A673 (cell line): ENCODE results near the gene FA2H. TPM values are rescaled to one million over a fixed set of nuclear protein-coding genes. Genes with fewer than 3 reads are reported as not detected.

Experiments
- BruUV-seq: library from RNA; stranded (reverse); fragments of 400-500 nt; replicated peaks from 2 replicates; lab custom pipeline; 2021; lab: Mats Ljungman, UMichigan
- CTCF ChIA-PET: fragments of 300-600 bp; sonication (Branson Sonifier 250); formaldehyde crosslinking; loops from one replicate; lab custom pipeline; 2022; ENCODE audit warnings: antibody characterized with exemption; lab: Charles Lee
- POLR2A ChIA-PET: fragments of 300-600 bp; sonication (Branson Sonifier 250); formaldehyde crosslinking; loops from one replicate; lab custom pipeline; 2022; ENCODE audit warnings: antibody characterized with exemption; ENCODE audit not compliant: low non-redundant PET; lab: Charles Lee
- DNase-seq: peaks from one replicate; pipeline ENCODE4 v3.0.0-alpha.2; 2015; ENCODE audit warnings: low spot score
- H3K27ac ChIP-seq: fragments of 200-600 bp; sonication (generic); 2 replicates; pipeline ENCODE4 v1.5.1; 2016; ENCODE audit warnings: mixed run types, low read depth, mild to moderate bottlenecking, mixed read lengths, antibody characterized with exemption, low read length; ENCODE audit not compliant: poor library complexity, severe bottlenecking
- H3K27me3 ChIP-seq: fragments of 200-600 bp; sonication (generic); replicated peaks from 2 replicates; pipeline ENCODE4 v1.6.1; 2017; ENCODE audit warnings: mixed run types, low read depth, mild to moderate bottlenecking, mixed read lengths, antibody characterized with exemption, low read length; ENCODE audit not compliant: insufficient read depth, poor library complexity
- H3K36me3 ChIP-seq: fragments of 200-600 bp; sonication (generic); 2 replicates; pipeline ENCODE4 v1.6.1; 2016; ENCODE audit warnings: mixed run types, mild to moderate bottlenecking, mixed read lengths, antibody characterized with exemption, low read length; ENCODE audit not compliant: insufficient read depth, poor library complexity, severe bottlenecking
- H3K4me1 ChIP-seq: fragments of 200-600 bp; sonication (generic); 2 replicates; pipeline ENCODE4 v1.6.1; 2017; ENCODE audit warnings: mixed run types, mild to moderate bottlenecking, mixed read lengths, antibody characterized with exemption, low read length; ENCODE audit not compliant: insufficient read depth, poor library complexity, severe bottlenecking
- H3K4me3 ChIP-seq: fragments of 200-600 bp; sonication (generic); 2 replicates; pipeline ENCODE4 v1.5.1; 2016; ENCODE audit warnings: low read depth, mixed run types, mild to moderate bottlenecking, mixed read lengths, low read length; ENCODE audit not compliant: poor library complexity, severe bottlenecking
- H3K9me3 ChIP-seq: fragments of 200-600 bp; sonication (generic); 2 replicates; pipeline ENCODE4 v1.6.1; 2016; ENCODE audit warnings: mixed run types, low read depth, mild to moderate bottlenecking, mixed read lengths, antibody characterized with exemption, low read length; ENCODE audit not compliant: poor library complexity, severe bottlenecking
- CTCF ChIP-seq: fragments of 300-800, 200-600 bp; sonication (generic); conservative IDR thresholded peaks from 2 replicates; pipeline ENCODE4 v1.5.1; 2017; ENCODE audit warnings: low read depth, mild to moderate bottlenecking, antibody characterized with exemption, low read length, moderate library complexity, mixed read lengths
- EZH2 ChIP-seq: fragments of 200-600 bp; sonication (generic); IDR thresholded peaks from 2 replicates; pipeline ENCODE4 v1.6.1; 2017; ENCODE audit warnings: borderline replicate concordance, low read depth, mild to moderate bottlenecking, mixed read lengths, antibody characterized with exemption, low read length; ENCODE audit not compliant: poor library complexity, severe bottlenecking
- intact Hi-C: fragments of 100-400 bp; cut with micrococcal nuclease; formaldehyde crosslinking; loops from one replicate; pipeline ENCODE4 v1.10.0; 2022; ENCODE audit not compliant: unreplicated experiment
- total RNA-seq: library from RNA; stranded (reverse); gene quantifications from 2 replicates; pipeline ENCODE4 v1.2.3, GENCODE V29; 2021

Gene FA2H
- total RNA-seq, 1 experiment from 2014 or later: not detected

DNA sequence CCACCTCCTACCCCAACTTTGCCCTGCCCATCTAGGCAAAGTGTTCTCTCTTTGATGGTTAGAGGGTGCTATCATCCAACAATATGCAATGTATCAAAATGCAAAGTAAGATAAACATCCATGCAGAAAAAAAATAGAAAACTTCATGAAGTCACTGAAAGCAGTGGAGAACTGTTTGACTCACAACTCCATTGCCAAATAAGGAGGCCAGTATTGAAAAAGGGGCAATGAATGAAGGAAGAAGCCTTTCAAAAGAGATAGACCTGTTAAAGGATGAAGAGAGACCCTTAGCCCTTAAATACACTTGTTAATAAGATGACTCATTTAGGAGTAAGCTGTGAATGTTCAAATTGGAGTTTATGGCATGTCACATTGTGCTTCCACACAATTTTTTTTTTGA, 13.0 kb downstream of the FA2H start:
- ChIA-PET POLR2A (no interaction called here), CTCF (no interaction called here)
- intact Hi-C loops: no loop called here
- Histone ChIP-seq H3K27me3 (no peaks in the 10 kb centered on the region), H3K36me3 (no peaks in the 10 kb centered on the region), H3K9me3 (no peaks in the 10 kb centered on the region), H3K4me1 (no peaks in the 10 kb centered on the region), H3K27ac (no peak overlapping the region), H3K4me3 (no peak overlapping the region)
- BruUV-seq: no TSS peak
- TF ChIP-seq EZH2 (no peak), CTCF (no peak)
- no peak for DNase-seq

DNA sequence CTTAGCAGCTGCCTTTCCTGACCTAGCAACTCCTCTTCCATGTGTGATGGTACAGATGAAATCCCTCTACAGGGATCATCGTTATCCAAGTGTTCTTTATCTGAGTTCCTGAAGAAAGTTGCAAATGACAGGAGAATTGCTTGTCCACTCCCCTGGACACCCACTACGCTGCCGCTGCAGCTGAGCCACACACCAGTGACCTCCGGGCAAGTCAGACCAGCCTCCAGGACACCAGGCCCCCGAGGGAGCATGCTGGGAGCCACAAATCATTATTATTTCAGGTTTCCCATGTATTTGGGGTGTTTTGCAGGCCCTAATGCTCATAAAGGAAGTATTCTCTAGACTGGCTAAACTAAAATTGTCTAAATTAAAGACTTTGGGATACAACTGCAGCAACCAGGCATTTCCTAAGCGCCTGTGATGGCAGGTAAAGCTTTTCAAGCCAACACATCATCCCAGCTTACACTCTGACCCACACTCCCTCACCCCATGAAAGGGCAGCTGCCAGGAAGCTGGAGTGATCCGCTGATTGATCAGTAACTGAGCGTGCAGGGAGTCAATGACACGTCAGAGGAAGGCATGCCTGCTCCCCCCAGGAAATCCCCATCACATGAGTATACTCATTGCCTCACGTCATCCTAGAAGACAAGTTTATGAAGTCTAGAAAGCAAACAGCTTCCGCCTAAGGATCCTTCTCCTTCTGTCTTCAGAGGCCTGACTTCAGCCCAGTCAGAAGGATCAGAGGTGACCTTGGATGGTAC, 14.4 kb downstream of the FA2H start:
- no peak for TF ChIP-seq EZH2
- no peak for TF ChIP-seq CTCF
- no peak for DNase-seq

GRCh38 chr16:74759564-74759963, 15.1 kb downstream of the FA2H start:
- DNase-seq: no peak
- Histone ChIP-seq H3K27ac (no peak overlapping the region), H3K36me3 (no peaks in the 10 kb centered on the region), H3K4me1 (no peaks in the 10 kb centered on the region), H3K27me3 (no peaks in the 10 kb centered on the region), H3K4me3 (no peak overlapping the region), H3K9me3 (no peaks in the 10 kb centered on the region)
- POLR2A ChIA-PET: no interaction called here
- intact Hi-C loops: no loop called here
- TF ChIP-seq CTCF: no peak
- no peak for TF ChIP-seq EZH2
- CTCF ChIA-PET: no interaction called here
- no TSS peak for BruUV-seq

More for the DNA sequence above, 14.4 kb downstream of the FA2H start:
- no peaks in the 10 kb centered on the region for H3K9me3 ChIP-seq
- no peaks in the 10 kb centered on the region for H3K27me3 ChIP-seq
- no peaks in the 10 kb centered on the region for H3K4me1 ChIP-seq
- intact Hi-C loops: no loop called here
- H3K4me3 ChIP-seq: no peak overlapping the region
- ChIA-PET CTCF (no interaction called here), POLR2A (interaction anchor here (0.6 kb wide), 1 partner anchor 105 kb away, joined by 3 read pairs; no protein-coding TSS in a partner anchor)
- no TSS peak for BruUV-seq
- no peaks in the 10 kb centered on the region for H3K36me3 ChIP-seq
- no peak overlapping the region for H3K27ac ChIP-seq
